Head of caudate nucleus (tissue), 42 donors: Measurements from ENCODE around the gene S100B.
A peak's percentile ranks its signal among the peaks of the same experiment; 100 is the strongest.
"Not testable (repeated sequence)": the region's sequence is repeated elsewhere in the genome, so short reads cannot be mapped to it uniquely, and the experiment has no call there.

ENCODE experiments used
- DNase-seq, 42 donors: peaks; one replicate each; pipeline versions ENCODE4 v3.0.0 to v3.0.0-alpha.2; 2020 to 2021; ENCODE audit warnings: mixed read lengths in 7 of 42
- intact Hi-C: fragments of 100-400 bp; cut with DNase I; formaldehyde crosslinking; loops from one replicate; pipeline ENCODE4 v1.15.0; 2022

The S100B gene

DNA sequence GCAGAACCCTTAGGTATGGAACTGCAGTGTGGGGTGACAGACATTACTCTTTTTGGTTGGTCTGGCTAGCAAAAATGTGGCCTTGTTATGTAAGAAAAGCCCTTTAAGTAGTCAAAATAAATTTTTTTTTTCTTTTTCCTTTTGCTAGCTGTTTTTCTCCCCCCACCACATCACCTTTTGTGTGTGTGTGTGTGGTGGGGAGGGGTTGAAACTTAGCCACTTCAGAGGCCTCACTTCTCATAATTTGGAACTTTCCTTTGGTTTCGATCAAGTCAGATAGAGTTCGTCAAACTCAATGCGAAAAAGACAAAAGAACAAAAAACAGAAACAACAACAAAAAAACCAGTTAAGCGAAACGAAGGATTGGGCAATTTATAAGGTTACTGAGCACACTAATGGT, 28.7 kb upstream of the S100B start:
- no peak for DNase-seq
- intact Hi-C loops: no loop called here

DNA sequence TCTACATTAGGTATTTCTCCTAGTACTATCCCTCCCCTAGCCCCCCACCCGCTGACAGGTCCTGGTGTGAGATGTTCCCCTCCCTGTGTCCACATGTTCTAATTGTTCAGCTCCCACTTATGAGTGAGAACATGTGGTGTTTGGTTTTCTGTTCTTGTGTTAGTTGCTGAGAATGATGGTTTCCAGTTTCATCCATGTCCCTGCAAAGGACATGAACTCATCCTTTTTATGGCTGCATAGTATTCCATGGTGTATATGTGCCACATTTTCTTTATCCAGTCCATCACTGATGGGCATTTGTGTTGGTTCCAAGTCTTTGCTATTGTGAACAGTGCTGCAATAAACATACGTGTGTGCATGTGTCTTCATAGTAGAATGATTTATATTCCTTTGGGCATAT, 26.0 kb upstream of the S100B start:
- intact Hi-C loops, DNase-seq: not testable (repeated sequence)

DNA sequence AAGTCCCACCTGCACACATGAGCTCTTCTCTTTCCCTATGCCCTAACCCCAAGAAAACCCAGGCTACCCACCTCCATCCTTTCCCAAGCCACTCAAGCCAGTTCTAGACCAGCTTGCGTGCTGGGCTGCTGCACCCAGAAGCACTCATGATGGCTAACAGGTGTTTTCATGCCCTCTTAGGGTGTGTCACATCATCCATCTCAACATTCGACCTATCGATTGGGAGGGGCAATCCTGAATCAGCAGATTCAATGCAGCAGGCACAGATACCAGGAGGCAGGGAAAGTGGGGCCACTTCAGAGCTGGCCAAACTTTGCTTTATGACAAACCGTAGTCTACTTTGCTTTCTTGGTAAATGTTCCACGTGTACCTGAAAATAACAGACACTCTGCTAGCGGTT, 24.0 kb upstream of the S100B start:
- no peak for DNase-seq
- intact Hi-C loops: no loop called here

DNA sequence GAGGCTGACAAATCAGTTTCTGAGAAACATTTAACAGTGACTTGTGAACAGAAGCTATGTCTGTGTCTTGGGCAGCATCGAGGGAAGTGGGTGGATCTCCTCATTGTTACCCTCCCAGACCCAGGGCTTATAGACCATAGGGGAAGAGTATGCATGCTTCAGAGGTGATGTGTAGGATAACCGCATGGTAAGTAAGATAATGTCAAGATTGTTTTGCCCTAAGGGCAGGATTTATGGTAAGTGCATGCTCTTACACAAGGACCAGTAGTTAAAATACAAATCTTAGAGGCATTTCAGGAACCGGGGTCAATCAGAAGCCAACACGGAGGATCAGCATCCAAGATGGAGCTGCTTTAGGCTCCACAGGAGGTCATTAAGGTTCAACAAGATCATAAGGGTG, 22.8 kb upstream of the S100B start:
- no peak for DNase-seq
- intact Hi-C loops: no loop called here

DNA sequence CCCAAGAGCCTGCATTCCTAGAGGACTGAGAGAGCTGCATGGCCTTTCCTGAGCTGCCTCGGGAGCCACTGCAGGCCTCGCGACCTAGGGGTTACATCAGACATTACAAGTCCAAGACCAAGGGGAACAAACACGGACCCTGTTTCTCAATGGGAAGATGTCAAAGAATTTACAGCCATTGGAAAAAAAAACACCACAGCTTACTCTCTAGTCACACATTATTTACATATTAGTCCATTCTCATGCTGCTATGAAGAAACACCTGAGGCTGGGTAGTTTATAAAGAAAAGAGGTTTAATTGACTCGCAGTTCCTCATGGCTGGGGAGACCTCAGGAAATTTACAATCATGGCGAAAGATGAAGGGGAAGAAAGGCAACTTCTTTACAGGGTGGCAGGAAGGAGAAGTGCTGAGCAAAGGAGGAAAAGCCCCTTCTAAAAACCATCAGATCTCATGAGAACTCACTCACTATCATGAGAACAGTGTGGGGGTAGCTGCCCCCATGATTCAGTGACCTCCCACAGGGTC, 22.2 kb upstream of the S100B start:
- intact Hi-C loops: no loop called here
- DNase-seq: no peak

DNA sequence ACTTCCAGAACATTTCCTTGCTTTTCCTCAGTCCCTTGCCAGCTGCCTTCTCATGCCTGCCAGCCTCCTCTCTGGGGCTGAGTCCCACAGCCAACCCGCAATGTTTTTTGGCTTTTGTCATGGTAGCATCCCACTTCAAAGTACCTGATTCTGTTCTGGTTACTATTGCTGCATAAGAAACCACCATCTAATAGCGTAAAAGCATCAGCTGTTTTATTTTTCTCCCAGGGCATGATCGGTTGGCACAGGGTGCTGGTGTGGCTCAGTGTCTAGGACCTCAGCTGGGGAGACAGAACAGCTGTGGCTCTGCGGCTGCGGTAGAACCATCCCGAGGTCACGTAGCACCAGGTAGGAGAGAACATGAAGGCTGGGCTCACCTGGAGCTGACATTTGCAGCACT, 21.7 kb upstream of the S100B start:
- DNase-seq: no peak
- intact Hi-C loops: no loop called here

DNA sequence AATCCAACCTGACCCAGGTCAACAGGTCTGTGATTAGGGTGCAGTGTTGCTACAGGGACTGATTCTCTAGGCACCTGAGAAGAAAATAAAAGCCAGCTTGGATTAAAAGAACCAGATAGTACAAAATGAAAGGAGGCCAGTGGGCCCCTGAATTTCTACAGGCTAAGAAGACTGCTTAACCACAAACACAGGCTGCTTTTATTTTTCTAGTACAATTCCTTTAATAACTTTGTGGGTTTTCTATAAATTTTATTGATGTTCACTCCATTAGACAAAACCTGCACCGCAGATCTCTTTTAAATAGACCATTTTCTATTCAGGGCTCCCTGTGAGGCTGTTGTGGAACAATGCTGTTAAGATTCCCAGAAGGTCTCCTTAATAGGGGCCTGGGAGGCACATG, 20.9 kb upstream of the S100B start:
- no peak for DNase-seq
- intact Hi-C loops: no loop called here

DNA sequence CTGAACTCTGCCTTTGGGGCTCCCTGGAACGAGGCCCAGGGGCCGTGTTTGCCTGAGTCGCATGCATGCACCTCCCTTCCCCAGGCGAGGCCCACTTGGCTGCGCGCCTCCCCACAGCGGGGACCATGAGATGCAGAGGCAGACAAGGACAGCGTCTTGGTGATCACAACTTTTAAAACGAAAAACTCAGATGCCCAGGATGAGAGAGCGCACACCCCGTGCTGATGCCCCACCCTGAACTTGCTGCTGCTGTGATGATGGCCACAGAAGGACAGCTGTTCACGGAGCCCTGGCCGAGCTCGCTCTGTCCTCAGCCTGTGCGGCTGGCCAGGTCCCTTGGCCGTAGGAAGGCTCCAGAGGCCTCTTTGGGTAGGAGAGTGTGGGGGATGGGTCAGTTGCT, 19.2 kb upstream of the S100B start:
- peak in 25 of 42 donors; percentile 25 to 75 (median 46) for DNase-seq
- intact Hi-C loops: no loop called here

DNA sequence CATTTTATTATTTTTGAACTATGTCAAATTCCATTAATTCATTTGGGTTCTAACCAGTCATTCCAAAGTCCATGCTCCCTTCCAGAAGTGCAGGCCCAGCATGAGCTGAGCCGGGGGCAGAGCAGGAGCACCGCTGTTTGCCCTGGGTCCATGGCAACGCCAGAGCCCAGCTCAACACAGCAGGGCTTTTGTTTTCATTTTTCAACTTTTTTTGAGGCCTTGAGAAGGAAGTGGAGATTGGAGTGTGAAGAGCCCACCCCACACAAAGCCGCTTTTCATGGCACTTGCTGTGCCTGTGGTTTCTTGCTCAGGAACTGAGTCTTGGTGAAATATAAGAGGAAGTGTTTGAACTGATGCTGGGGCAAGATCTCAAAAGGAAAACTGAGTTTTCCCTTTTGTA, 17.3 kb upstream of the S100B start:
- intact Hi-C loops: no loop called here
- DNase-seq: peak; percentile 52 to 91 (median 80)

DNA sequence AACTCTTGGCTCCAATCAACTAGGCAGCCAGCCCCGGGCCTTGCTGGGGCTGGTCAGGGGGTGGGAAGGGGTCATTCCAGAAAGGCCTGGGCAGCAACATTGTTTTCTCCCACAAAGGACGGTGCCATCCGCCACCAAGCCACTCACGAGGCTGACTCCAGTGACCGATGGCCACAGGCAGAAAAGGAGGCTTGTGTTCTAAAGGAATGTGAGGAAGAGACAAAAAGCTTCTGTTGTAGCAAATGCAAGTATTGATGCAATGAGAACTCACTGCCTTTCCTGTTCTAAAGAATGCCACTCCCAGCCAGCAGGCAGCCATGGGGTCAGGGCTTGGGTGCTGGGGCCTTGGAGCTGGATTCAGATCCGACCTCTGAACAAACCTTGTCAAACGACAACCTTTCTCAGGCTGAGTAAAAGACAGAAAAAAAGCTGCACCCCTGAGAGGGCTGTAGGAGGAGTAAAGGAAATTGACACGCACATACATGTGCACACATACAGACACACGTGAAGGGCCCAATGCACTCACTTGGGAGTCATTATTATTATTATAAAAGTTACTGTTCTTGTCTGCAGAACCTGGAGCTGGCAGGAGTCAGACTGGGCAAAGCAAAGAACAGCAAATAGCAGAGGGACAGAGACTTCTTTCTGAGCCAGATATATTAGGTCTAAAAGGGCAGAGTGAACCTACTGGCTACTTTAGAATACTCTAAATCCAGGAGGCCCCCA, 16.7 kb upstream of the S100B start:
- DNase-seq: peak; percentile 66 to 94 (median 87)
- intact Hi-C loops: no loop called here

DNA sequence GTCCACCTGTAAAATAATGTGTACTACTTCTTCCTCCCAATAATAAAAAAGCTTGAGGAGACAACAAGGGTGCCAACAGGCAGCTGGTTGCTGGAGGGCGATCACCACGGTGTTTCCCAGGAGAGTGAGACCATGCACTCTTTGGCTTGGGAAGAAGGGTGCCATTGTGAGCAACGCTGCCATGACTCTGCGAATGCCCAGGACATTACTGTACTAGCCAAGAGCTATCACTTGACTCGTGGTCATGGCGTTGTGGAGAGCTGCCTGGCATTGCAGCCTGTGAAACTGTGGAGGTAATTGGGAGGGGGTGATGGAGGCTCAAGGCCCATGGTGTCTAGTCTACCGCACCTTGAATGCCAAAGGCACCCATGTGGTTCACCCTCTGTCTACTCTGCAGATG, 16.0 kb upstream of the S100B start:
- intact Hi-C loops: no loop called here
- peak in 16 of 42 donors; percentile 12 to 74 (median 50) for DNase-seq

DNA sequence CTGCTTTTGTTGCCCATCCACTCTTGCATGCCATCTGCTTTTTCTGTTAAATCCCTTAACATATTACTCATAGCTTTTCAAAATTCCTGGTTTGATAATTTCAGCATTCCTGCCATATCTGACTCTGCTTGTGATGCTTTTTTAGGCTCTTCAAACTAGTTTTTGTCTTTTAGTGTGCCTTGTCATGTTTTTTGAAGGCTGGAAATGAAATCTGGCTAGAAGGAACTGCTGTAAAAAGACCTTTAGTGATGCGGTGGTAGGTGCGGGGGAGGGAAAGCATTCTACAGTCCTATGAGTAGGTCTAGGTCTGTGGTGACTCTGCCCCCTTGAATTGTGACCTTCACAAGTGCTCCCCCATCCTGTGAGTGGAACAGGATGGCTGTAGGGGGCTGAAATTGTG, 15.0 kb upstream of the S100B start:
- intact Hi-C loops: no loop called here
- DNase-seq: peak in 1 of 42 donors; percentile 8

DNA sequence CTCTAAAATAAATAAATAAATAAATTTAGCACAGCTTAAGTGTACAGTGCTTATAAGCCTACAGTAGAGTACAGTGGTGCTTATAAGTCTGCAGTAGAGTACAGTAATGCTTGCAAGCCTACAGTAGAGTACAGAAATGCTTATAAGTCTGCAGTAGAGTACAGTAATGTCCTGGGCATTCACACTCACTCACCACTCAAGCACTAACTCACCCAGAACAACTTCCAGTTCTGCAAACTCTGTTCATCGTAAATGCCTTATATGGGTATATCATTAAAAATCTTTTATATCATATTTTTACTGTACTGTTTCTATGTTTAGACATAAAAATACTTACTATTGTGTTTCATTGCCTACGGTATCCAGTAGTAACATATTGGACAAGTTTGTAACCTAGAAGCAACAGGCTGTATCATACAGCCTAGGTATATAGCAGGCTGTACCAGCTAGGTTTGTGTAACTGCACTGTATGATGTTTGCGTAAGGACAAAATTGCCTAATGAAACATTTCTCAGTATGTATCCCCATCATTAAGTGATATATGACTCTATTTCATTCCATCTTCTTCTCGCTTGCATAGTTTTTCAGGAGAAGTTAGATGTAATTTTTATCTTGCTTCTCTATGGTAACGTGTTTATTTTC, 14.0 kb upstream of the S100B start:
- intact Hi-C loops: no loop called here
- DNase-seq: no peak

DNA sequence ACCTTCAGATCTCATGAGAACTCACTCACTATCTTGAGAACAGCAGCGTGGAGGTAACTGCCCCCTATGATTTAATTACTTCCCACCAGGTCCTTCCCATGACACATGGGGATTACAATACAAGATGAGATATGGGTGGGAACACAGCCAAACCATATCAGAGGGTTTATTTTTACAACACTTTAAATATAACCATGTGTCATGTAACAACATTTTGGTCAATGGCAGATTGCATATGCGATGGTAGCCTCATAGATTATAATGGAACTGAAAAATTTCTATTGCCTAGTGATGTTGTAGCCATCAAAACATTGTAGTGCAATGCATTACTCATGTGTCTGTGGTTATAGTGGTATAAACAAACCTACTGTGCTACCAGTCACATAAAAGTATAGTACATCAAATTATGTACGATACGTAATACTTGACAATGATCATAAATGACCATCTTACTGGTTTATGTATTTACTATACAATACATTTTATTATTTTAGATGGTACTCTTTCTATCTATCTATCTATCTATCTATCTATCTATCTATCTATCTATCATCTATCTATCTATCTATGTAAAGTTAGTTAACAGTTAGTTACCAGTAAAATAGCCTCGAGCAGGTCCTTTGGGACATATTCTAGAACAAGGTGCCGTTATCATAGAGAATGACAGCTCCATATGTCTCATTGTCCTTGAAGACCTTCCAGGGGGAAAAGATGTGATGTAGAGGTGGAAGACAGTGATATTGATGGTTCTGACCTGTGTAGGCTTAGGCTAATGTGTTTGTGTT, 12.6 kb upstream of the S100B start:
- no peak for DNase-seq
- intact Hi-C loops: no loop called here

DNA sequence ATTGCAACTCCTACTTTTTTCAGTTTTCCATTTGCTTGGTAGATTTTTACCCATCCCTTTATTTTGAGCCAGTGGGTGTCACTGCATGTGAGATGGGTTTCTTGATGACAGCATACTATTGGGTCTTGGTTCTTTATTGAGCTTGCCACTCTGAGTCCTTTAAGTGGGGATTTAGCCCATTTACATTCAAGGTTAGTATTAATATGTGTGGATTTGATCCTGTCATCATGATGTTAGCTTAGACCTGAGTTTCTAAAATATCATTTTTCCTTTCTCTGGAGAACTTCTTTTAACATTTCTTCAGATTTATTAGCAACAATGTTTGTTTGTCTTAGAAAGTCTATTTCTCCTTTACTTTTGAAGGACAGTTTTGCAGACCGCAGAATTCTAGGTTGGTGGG, 11.8 kb upstream of the S100B start:
- no peak for DNase-seq
- intact Hi-C loops: no loop called here

DNA sequence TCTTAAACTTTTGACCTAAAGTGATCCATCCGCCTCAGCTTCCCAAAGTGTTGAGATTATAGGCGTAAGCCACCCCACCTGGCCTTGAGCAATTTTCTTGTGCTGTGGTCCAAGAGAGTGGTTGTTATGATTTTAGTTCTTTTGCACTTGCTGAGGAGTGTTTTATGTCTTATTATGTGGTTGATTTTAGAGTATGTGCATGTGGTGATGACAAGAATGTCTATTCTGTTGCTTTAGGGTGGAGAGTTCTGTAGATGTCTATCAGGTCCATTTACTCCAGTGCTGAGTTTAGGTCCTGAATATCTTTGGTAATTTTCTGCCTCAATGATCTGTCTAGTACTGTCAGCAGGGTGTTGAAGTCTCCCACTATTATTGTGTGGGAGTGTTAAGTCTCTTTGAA, 11.2 kb upstream of the S100B start:
- intact Hi-C loops: no loop called here
- no peak for DNase-seq

DNA sequence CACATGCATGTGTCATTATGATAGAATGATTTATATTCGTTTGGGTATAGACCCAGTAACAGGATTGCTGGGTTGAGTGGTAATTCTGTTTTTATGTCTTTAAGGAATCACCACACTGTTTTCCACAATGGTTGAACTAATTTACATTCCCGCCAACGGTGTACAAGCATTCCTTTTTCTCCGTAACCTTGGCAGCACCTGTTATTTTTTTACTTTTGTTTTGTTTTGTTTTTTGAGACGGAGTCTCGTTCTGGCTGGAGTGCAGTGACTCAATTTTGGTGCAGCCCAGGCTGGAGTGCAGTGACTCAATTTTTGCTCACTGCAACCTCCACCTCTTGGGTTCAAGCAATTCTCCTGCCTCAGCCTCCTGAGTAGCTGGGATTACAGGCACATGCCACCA, 8.5 kb upstream of the S100B start:
- intact Hi-C loops: no loop called here

DNA sequence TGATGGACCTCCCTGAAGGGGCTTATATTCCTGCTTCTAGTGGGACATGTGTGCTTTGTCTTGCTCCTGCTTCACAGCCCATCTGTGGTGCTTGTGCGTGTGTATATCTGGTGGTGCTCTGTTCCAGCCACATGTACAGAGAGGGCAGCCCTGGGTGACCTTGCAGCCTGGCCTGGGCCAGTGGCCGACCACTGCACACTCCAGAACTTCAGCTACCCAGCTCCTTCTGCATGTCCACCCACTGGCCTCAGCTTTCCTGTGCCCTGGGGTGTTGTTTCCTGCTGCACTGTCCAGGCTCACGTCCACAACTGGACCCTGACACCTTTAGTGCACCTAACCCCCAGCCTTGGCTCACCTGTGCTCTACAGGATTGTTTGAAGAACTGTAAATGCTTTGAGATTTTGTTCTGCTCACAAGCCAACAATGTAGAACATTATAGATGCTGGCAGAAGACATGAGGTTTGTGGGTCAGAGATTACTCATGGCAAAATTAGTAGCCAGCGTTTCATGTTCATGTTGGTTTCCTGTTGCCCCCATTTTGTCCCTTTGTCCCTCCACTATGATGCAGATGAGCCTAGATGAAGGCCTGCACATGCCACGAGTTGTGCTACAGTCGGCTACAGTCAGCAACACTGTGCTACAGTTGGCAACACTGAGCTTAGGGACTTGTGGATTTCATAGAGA, 5.3 kb upstream of the S100B start:
- DNase-seq: peak in 1 of 42 donors; percentile 12
- intact Hi-C loops: no loop called here

More for the DNA sequence above, 8.5 kb upstream of the S100B start:
- DNase-seq: peak in 1 of 42 donors; percentile 20

DNA sequence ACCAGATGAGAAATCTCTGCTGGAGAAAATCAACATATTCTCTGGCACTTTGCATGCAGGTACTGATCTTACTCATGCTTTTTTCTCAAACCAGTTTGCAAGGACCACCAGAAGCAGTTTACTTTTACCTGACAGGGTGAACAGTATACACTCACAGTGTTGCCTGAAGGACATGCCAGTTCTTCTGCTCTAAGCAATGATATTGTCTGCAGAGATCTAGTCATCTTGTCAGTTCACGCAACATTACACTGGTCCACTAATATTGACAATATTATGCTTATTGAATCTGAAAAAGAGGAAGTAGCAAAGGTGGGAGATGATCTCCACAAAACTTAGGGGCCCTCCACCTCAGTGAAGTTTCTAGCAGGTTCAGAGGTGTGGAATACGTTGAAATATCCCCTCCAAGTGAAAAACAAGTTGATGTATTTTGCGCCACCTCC, 3.8 kb upstream of the S100B start:
- DNase-seq: no peak
- intact Hi-C loops: no loop called here
